ENCODE results near the gene HSH2D. TPM values are rescaled to one million over a fixed set of nuclear protein-coding genes. Genes with fewer than 3 reads are reported as not detected.
A peak's percentile ranks its signal among the peaks of the same experiment; 100 is the strongest.

HSH2D gene
- total and polyA plus RNA-seq, 2 of the 13 experiments (the other 11 are each of a cell fraction or from before 2014, with no cell fraction given), result 0.69 to 3.2 TPM

- POLR2A ChIA-PET, result interaction anchor here (0.8 to 4.5 kb wide), 5 partner anchors 13 to 430 kb away, joined by 3 to 44 read pairs (median 3); partner anchors contain the start of genes FAM32A and MED26
- intact Hi-C loops (cut with micrococcal nuclease; ENCODE audit: unreplicated experiment) (no loop called here), in situ Hi-C loops (cut with HindIII; ENCODE audit: extremely low pct_ligation_motif_present, low pct_unique_long_range_greater_than_20kb) (no loop called here)
- H4K20me1 ChIP-seq (ENCODE audit: insufficient read depth, low read length), result no peaks in the 10 kb centered on the region
- peaks cover 23% of the 10 kb centered on the region for H3K79me2 ChIP-seq (ENCODE audit: insufficient read depth, low read length)
- H2AFZ ChIP-seq (ENCODE audit: low read length), result no peak overlapping the region
- 0% methylated on average over 7 of the region's 18 CpGs for WGBS (ENCODE audit: low lambda C conversion rate)
- peak overlapping the region; percentile 62 to 87 (median 80) for H3K4me3 ChIP-seq (replicated peaks in 1 of 3; ENCODE audit: insufficient read depth in 1 of 3, low read depth in 2 of 3, low read length in 3 of 3)
- BruUV-seq (replicated peaks), result no TSS peak
- DNase-seq (ENCODE audit: low spot score) (no peak), ATAC-seq (0 out of 3 replicates have a peak, but pooled peaks have one; percentile 1), FAIRE-seq (no peak)
- peaks cover 55% of the 10 kb centered on the region for H3K4me1 ChIP-seq (ENCODE audit: insufficient read depth, low read length)
- CTCF ChIA-PET (ENCODE audit: low intra/inter-chr PET ratio, low total read pairs), result no interaction called here
- H3K4me2 ChIP-seq (ENCODE audit: low read depth, low read length), result peak overlapping the region; percentile 98
- no peaks in the 10 kb centered on the region for H3K9me3 ChIP-seq (ENCODE audit: low read length)
- H3K36me3 ChIP-seq (replicated peaks in 1 of 2; ENCODE audit: control insufficient read depth in 1 of 2, insufficient read depth in 2 of 2, low read length in 2 of 2), result peaks cover 3 to 15% of the 10 kb centered on the region in 2 experiments; a peak in 3 of 5 replicates
- no peaks in the 10 kb centered on the region; a peak in 1 of 5 replicates for H3K27me3 ChIP-seq (ENCODE audit: control insufficient read depth in 1 of 2, insufficient read depth in 2 of 2, low read length in 2 of 2)
- TF ChIP-seq ZNF558 (CRISPR knock-in tag; IDR thresholded peaks at IDR 0.05; ENCODE audit: borderline replicate concordance), result no peak
- TF ChIP-seq YEATS4 (CRISPR knock-in tag; IDR thresholded peaks at IDR 0.05; ENCODE audit: borderline replicate concordance), result no peak
- TF ChIP-seq ZNF614 (CRISPR knock-in tag; IDR thresholded peaks at IDR 0.05; ENCODE audit: borderline replicate concordance), result no peak
- TF ChIP-seq KDM5A (IDR thresholded peaks at IDR 0.05; ENCODE audit: borderline replicate concordance, low read length), result peak; percentile 23; the same call in 1 of the 2 replicates
- TF ChIP-seq POLR2AphosphoS5 (IDR thresholded peaks at IDR 0.05; ENCODE audit: low read depth, low read length), result no peak
- 0 out of 2 replicates have a peak, but pooled peaks have one; percentile 0 for TF ChIP-seq MEIS2 (CRISPR knock-in tag; IDR thresholded peaks at IDR 0.05)
- TF ChIP-seq, protein P1, sequence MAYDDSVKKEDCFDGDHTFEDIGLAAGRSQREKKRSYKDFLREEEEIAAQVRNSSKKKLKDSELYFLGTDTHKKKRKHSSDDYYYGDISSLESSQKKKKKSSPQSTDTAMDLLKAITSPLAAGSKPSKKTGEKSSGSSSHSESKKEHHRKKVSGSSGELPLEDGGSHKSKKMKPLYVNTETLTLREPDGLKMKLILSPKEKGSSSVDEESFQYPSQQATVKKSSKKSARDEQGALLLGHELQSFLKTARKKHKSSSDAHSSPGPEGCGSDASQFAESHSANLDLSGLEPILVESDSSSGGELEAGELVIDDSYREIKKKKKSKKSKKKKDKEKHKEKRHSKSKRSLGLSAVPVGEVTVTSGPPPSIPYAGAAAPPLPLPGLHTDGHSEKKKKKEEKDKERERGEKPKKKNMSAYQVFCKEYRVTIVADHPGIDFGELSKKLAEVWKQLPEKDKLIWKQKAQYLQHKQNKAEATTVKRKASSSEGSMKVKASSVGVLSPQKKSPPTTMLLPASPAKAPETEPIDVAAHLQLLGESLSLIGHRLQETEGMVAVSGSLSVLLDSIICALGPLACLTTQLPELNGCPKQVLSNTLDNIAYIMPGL (CRISPR knock-in tag; IDR thresholded peaks at IDR 0.05; ENCODE audit: borderline replicate concordance in 1 of 2, low read depth in 1 of 2), result no peak
- no peak for TF ChIP-seq ZNF460 (CRISPR knock-in tag; IDR thresholded peaks at IDR 0.05; ENCODE audit: borderline replicate concordance)
- TF ChIP-seq XRCC5 (optimal IDR thresholded peaks at IDR 0.05; ENCODE audit: low read length), result no peak
- no peak for TF ChIP-seq KLF16 (CRISPR knock-in tag; IDR thresholded peaks at IDR 0.05)
- H3K9ac ChIP-seq (ENCODE audit: insufficient read depth, low read depth, low read length), result peak overlapping the region; percentile 83
- peak overlapping the region; percentile 82 for H3K27ac ChIP-seq (ENCODE audit: extremely low read length, insufficient read depth, low read length)
Observed at GRCh38 chr19:16198370-16198651, 54.8 kb downstream of the HSH2D start.
